DOHH2 (cell line): ENCODE measurements around the gene CREB5.

Source experiments
- CTCF ChIP-seq: fragments of 200-600 bp; sonication (generic); IDR thresholded peaks from one replicate; pipeline ENCODE4 v1.5.1; 2014; ENCODE audit warnings: antibody characterized with exemption, mild to moderate bottlenecking, low read depth, low read length; ENCODE audit not compliant: poor library complexity, severe bottlenecking
- EZH2phosphoT487 ChIP-seq: fragments of 200-600 bp; sonication (generic); IDR thresholded peaks from 2 replicates; pipeline ENCODE4 v1.6.1; 2017; ENCODE audit warnings: borderline replicate concordance, mild to moderate bottlenecking, antibody characterized with exemption, low read length, moderate library complexity, mixed read lengths

GRCh38 chr7:28435732-28436378 lies 23.5 kb downstream of the CREB5 start:
- no peak for TF ChIP-seq CTCF
- TF ChIP-seq EZH2phosphoT487, result no peak
